OCI-M2 (cell line): Measurements from ENCODE around the gene UTS2B.

Source experiments
- DNase-seq: peaks from one replicate; lab custom pipeline; 2025; ENCODE audit not compliant: unreplicated experiment; lab: John Stamatoyannopoulos, UW

Gene UTS2B

GRCh38 chr3:191329654-191330529 lies at the start of gene UTS2B:
UTS2B (minus strand) TSS chr3:191330526; CDS start chr3:191282189, 48,337 bp downstream.
- no peak for DNase-seq

- DNase-seq: no peak
Observed at GRCh38 chr3:191380001-191380400, 49.7 kb upstream of the UTS2B start.

GRCh38 chr3:191379446-191379845 lies 49.1 kb upstream of the UTS2B start:
- no peak for DNase-seq

DNA sequence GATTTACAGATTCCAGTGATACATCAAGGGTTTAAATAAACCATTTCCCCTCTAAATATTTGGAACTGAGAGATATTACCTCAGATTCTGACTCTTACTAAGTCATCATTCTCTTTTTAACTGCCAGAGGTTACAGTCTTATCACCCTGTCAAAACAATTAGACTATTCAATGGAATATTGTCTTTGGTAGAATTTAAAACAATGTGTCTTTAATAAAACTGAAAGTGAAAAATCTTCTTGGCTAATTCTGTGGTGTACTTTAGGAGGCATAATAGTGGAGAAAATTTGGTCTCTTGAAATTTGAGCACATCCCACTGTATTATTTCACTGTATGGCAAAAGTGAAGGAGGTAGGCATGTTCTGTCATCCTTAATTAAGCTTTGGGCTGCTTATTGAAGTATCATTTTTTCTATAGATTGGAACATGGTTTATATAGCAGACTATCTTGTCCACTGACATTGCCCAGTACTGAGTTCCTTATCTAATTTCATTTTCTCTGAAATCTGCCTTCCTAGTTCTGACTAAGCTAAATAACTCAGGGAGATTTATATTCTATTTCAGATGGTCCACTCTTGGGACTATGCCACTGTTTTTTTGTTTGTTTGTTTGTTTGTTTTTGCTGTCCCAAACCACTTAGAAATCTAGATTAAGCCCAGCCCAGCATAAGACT lies 48.0 kb upstream of the UTS2B start:
- no peak for DNase-seq

- no peak for DNase-seq
Observed at GRCh38 chr3:191376516-191377141, 46.3 kb upstream of the UTS2B start.

- DNase-seq: no peak
Observed at GRCh38 chr3:191373327-191373726, 43.0 kb upstream of the UTS2B start.

- no peak for DNase-seq
Observed at GRCh38 chr3:191372122-191372521, 41.8 kb upstream of the UTS2B start.

DNA sequence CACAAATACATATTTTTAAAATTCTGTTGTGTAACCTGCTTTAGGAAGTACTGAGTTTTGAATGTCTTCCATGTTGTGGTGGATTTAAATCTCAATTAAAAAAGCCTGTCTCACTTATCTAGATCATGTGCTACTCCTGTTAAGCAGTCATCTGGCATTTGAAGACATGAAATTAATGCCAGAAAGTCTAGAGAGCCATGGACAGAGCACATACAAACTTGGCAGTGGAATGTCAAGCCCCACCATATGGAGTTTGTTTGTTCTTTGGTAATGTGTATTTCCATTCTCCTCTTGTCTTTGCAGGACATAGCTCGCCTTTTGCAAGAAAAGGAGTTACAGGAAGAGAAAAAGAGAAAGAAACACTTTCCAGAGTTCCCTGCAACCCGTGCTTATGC lies 39.3 kb upstream of the UTS2B start:
- DNase-seq: no peak

GRCh38 chr3:191368755-191369615 lies 38.7 kb upstream of the UTS2B start:
- DNase-seq: no peak

GRCh38 chr3:191366675-191367074 lies 36.3 kb upstream of the UTS2B start:
- no peak for DNase-seq

GRCh38 chr3:191363221-191363620 lies 32.9 kb upstream of the UTS2B start:
- no peak for DNase-seq

DNA sequence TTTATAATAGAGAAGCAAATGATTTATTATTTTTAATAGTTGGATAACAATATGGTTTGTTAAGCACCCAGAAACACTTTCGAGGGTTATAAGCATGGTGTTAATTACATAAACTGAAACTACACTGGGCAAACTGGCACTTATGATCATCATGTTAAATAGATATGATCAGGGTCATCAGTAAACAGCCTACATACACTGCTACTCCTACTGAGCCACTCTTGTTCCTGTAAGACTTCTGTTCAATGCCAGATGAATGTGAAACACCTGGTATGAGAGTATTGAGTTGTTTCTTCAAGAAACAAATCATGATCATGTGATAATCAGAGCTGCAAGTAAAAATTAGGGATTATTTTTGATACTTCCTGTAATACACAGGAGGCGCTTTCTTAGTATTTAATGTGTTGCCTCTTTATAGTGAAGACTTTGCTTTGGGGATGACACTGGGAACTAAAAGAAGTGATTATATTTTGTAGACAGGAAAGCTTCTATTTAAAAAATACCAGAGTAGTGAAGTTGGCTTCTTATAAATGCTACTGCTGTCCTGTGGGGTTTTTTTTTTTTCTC lies 32.3 kb upstream of the UTS2B start:
- no peak for DNase-seq

- DNase-seq: no peak
Observed at GRCh38 chr3:191362037-191362436, 31.7 kb upstream of the UTS2B start.

GRCh38 chr3:191361456-191361855 lies 31.1 kb upstream of the UTS2B start:
- no peak for DNase-seq

DNA sequence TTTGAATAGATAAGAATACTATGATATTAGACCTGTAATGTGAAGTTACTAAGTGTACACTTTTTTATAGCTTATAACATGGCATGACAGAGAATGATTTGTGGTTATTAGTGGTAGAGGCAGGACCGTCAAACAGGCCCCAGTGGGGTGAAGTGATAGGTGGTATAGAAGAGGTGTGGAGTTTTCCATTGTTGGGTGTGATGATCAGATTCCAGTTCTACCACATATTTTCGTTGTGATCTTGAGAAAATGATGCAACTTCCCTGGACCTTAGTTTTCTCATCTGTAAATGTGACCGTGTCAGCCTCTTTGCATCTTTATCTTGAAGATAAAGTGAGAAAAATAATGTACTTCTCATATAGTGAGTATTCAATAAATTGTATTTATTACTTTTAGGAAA lies 30.3 kb upstream of the UTS2B start:
- DNase-seq: no peak

- no peak for DNase-seq
Observed at GRCh38 chr3:191358929-191359328, 28.6 kb upstream of the UTS2B start.

DNA sequence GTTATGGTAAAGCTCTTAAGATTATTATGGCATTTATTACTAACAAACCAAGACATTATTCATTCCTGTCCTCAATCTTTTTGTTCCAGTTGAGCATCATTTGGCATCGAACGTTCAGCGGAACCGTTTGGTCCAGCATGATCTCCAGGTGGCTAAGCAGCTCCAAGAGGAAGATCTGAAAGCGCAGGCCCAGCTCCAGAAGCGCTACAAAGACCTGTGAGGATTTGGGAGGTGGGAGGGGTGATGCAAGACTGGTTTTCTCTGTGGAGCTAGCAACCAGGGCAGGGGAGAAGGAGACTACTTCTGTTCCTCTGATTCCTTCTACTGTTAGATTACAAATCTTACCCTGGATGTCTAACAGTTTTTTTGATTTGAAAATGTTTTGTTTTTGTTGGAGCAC lies 27.6 kb upstream of the UTS2B start:
- DNase-seq: no peak

- no peak for DNase-seq
Observed at GRCh38 chr3:191356631-191357439, 26.5 kb upstream of the UTS2B start.

DNA sequence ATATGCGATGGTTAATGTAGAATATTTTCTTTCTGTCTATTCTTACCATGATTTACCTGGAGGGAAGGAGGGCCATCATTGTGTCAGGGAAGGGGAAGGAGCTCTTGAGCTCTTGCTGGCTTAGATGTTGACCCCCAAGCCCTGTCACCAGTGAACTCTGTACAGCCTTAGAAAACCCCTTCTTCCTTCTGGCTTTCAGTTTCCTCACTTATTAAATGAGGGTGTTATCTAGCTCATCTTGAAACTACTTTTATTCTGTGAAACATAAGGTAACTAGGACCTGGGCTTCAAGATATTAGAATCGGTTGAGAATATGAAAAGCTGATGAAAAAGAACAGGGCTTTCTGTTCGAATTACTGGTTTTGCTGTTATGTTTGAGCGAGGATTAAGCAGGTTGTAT lies 25.1 kb upstream of the UTS2B start:
- no peak for DNase-seq
